Epithelial cell of proximal tubule (primary cell): ENCODE results near the gene SEC14L5. TPM values are rescaled to one million over a fixed set of nuclear protein-coding genes. Genes with fewer than 3 reads are reported as not detected.

Source experiments
- DNase-seq: peaks from one replicate; pipeline ENCODE4 v3.0.0-alpha.2; 2011; ENCODE audit warnings: low read depth
- H3K4me3 ChIP-seq: 2 replicates; pipeline ENCODE4 v1.5.1; 2011; ENCODE audit warnings: low read depth, mild to moderate bottlenecking, low read length
- CTCF ChIP-seq: conservative IDR thresholded peaks from 2 replicates; pipeline ENCODE4 v1.5.1; 2012; ENCODE audit warnings: low read depth, mild to moderate bottlenecking, low read length
- total RNA-seq: library from RNA; depleted of rRNA; stranded (reverse); fragments of >200 nt; gene quantifications from 2 replicates; pipeline ENCODE4 v1.2.3, GENCODE V29; 2015

SEC14L5 gene
- under 0.01 TPM in 1 of 2 replicates, not detected in the other for total RNA-seq

GRCh38 chr16:4957720-4958509 lies at the start of gene SEC14L5:
Gene SEC14L5 (plus strand): TSS chr16:4958330. CDS start chr16:4959324, 994 bp downstream.
- H3K4me3 ChIP-seq: peak within 1 kb of the TSS; percentile 74
- TF ChIP-seq CTCF: no peak
- DNase-seq: peak; percentile 79

- no peak overlapping the region for H3K4me3 ChIP-seq
- no peak for DNase-seq
- no peak for TF ChIP-seq CTCF
These were observed 49.2 kb upstream of the SEC14L5 start for GRCh38 chr16:4908854-4909401.

DNA sequence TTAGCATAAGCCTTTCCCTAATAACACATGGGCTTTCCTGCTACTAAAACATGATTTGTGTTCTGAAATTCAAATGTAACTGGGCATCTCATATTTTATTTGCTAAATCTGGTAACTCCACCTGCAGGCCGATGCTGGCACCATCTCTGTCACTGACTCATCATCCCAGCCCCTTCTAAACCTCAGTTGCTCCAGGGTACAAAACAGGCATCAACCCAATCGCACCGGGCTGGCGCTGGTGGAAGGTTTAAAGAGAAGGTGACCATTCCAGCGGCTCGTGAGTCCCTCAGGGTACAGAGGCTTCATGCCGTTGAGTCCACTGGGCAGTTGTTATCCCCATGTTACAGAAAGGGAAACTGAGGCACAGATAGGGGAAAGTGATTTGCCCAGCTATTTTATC lies 48.3 kb upstream of the SEC14L5 start:
- no peak overlapping the region for H3K4me3 ChIP-seq
- DNase-seq: no peak
- TF ChIP-seq CTCF: peak; percentile 7

DNA sequence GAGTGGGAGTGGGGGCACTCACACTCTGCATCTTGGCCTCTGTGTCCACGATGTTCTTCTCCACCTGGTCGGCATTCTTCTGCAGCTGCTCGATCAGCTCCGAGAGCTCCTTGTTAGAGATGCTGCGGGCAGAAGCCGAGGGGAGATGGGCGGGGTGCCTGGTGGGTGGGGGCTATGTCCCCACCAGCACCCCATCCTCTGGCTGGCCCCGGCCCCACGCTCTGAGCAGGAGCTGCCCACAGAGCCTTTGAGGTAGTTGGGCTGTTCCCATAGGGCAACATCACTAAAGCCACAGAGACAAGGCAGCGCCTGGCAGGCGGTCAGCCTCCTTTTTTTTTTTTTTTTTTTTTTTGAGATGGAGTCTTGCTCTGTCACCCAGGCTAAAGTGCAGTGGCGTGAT lies 47.3 kb upstream of the SEC14L5 start:
- TF ChIP-seq CTCF: no peak
- H3K4me3 ChIP-seq: no peak overlapping the region
- no peak for DNase-seq

DNA sequence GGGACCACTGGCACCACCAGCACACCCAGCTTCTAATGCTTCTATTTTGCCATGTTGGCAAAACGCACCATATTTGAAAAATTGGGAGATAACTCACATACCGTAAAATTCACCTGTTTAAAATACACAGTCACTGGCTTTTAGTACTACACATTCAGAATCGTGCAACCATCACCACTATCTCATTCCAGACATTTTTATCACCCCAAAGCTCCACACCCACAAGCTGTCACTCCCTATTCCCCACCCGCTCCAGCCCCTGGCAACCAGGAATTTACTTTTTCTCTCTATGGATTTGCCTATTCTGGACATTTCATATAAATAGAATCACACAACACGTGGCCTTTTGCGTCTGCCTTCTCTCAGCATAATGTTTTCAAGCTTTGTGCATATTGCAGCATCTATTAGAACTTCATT lies 46.2 kb upstream of the SEC14L5 start:
- no peak for TF ChIP-seq CTCF
- no peak for DNase-seq
- H3K4me3 ChIP-seq: no peak overlapping the region

- no peak for DNase-seq
- TF ChIP-seq CTCF: no peak
- no peak overlapping the region for H3K4me3 ChIP-seq
These were observed 44.9 kb upstream of the SEC14L5 start for GRCh38 chr16:4913130-4913773.
